Body of pancreas (tissue), 4 donors: ENCODE results near the gene ARAP1. TPM values are rescaled to one million over a fixed set of nuclear protein-coding genes. Genes with fewer than 3 reads are reported as not detected.

Source experiments
- ATAC-seq: fragments of 150-250 bp; one replicate; pipeline ENCODE4 v1.9.1; 2016
- DNase-seq, 4 donors: peaks; one replicate each; pipeline ENCODE4 v3.0.0-alpha.2; 2019
- H3K27ac ChIP-seq, 4 donors: fragments of 200-600 bp; sonication (generic); 1 replicate in 3 of 4; 2 replicates in 1 of 4; pipeline versions ENCODE4 v1.5.1 to v1.6.1; 2016 to 2019; ENCODE audit warnings: mild to moderate bottlenecking in 1 of 4, mixed read lengths in 1 of 4, moderate library complexity in 1 of 4
- H3K27me3 ChIP-seq, 2 donors: fragments of 200-600 bp; sonication (generic); one replicate each; pipeline ENCODE4 v1.6.0; 2016; ENCODE audit warnings: mild to moderate bottlenecking in 1 of 2
- H3K36me3 ChIP-seq, 2 donors: fragments of 200-600 bp; sonication (generic); replicated peaks in 1 of 2; 2 replicates each; pipeline ENCODE4 v1.5.1; 2016; ENCODE audit warnings: low read depth in 2 of 2; ENCODE audit not compliant: insufficient read depth in 1 of 2
- H3K4me1 ChIP-seq: fragments of 200-600 bp; sonication (generic); one replicate; pipeline ENCODE4 v1.6.0; 2016
- H3K4me3 ChIP-seq, 2 donors: fragments of 200-600 bp; sonication (generic); 1 replicate in 1 of 2; 2 replicates in 1 of 2; pipeline ENCODE4 v1.5.1; 2016 to 2019
- H3K9me3 ChIP-seq, 3 donors: fragments of 200-600 bp; sonication (generic); 1 replicate in 2 of 3; 2 replicates in 1 of 3; pipeline ENCODE4 v1.5.1; 2016
- POLR2A ChIP-seq, 3 donors: fragments of 450-650 bp; IDR thresholded peaks; one replicate each; pipeline ENCODE4 v1.6.1; 2016; ENCODE audit warnings: antibody characterized with exemption in 3 of 3, mild to moderate bottlenecking in 2 of 3
- WGBS, 2 donors: methylation state at CpG; one replicate each; pipeline ENCODE4 v1.1.5; 2017; 5-methylcytosine and 5-hydroxymethylcytosine counted together
- intact Hi-C: fragments of 100-400 bp; cut with DNase I; formaldehyde crosslinking; loops from one replicate; pipeline ENCODE4 v1.15.1; 2023
- total RNA-seq, 2 donors: library from RNA; depleted of rRNA; stranded (reverse); fragments of >200 nt; gene quantifications; one replicate each; pipeline ENCODE4 v1.1.0, GENCODE V29; 2016
- TF ChIP-seq, protein P1 (sequence below), 7 experiments: fragments of 450-650 bp in 4 of 7; fragments of 200-600 bp in 3 of 7; sonication (generic) in 3 of 7; IDR thresholded peaks; one replicate each; pipeline ENCODE4 v1.5.1; 2016 to 2019; ENCODE audit warnings: antibody characterized with exemption in 7 of 7

ARAP1 gene
- total RNA-seq, 2 donors from 2014 or later = 63.3 to 208 TPM

DNA sequence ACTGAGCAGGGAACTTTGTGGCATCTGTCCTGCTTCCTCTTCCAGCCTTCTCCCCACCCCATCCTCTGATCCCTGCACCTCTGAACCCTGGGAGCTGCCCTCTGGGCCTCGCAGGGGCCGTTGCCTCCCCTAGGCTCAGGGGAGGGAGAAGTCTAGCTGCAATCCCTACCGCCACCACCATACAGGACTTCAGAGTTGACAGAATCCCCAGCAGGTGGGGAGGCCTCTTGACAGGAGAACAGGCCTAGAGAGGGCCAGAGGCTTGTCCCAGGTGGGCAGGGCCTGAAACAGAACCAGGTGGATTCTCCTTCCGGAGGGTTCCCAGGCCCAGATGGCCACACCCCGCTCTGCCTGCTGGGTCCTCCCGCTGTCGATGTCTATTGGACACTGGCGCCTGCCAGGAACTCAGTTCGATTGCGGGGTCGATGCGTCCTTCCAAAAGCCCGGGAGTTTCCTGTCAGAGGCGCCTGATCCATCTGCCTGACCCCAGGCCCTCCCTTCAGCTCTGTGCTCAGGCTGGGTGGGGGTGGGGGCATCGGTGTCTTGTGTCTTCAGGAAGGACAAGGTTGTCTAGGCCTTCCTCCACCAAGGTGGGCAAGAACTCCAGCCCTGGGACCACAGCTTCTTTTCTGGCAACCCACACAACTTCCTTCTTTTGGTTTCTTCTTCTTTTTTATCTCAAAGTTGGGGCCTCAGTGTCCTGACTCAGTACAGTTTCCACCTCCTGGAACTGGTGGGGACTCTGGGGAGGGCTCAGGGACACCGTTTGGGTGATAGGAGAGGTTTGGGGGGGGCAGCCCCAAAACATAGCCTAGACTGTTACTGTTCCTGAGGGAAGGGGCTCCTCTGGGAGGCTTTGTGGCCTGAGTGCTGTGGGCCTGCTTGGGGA, 35.3 kb upstream of the ARAP1 start:
- peak; percentile 49 to 74 (median 60) for DNase-seq
- Histone ChIP-seq H3K27me3 (no peaks in the 10 kb centered on the region), H3K4me3 (no peak overlapping the region), H3K27ac (peak overlapping the region; percentile 41 to 74 (median 52)), H3K4me1 (peaks cover 26% of the 10 kb centered on the region), H3K9me3 (no peaks in the 10 kb centered on the region), H3K36me3 (no peaks in the 10 kb centered on the region)
- TF ChIP-seq POLR2A (IDR thresholded peaks at IDR 0.05) = peak; percentile 6 to 36 (median 20)
- TF ChIP-seq, protein P1, sequence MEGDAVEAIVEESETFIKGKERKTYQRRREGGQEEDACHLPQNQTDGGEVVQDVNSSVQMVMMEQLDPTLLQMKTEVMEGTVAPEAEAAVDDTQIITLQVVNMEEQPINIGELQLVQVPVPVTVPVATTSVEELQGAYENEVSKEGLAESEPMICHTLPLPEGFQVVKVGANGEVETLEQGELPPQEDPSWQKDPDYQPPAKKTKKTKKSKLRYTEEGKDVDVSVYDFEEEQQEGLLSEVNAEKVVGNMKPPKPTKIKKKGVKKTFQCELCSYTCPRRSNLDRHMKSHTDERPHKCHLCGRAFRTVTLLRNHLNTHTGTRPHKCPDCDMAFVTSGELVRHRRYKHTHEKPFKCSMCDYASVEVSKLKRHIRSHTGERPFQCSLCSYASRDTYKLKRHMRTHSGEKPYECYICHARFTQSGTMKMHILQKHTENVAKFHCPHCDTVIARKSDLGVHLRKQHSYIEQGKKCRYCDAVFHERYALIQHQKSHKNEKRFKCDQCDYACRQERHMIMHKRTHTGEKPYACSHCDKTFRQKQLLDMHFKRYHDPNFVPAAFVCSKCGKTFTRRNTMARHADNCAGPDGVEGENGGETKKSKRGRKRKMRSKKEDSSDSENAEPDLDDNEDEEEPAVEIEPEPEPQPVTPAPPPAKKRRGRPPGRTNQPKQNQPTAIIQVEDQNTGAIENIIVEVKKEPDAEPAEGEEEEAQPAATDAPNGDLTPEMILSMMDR (IDR thresholded peaks at IDR 0.05) = peak in 4 of 7 experiments; percentile 29 to 43 (median 34)
- intact Hi-C loops = loop anchor here (5.0 kb wide), 1 partner anchor 60 kb away; no protein-coding TSS in a partner anchor
- peak; percentile 74 for ATAC-seq
- WGBS, 2 donors = 41 to 63% methylated on average over 6 to 16 of the region's 16 CpGs

DNA sequence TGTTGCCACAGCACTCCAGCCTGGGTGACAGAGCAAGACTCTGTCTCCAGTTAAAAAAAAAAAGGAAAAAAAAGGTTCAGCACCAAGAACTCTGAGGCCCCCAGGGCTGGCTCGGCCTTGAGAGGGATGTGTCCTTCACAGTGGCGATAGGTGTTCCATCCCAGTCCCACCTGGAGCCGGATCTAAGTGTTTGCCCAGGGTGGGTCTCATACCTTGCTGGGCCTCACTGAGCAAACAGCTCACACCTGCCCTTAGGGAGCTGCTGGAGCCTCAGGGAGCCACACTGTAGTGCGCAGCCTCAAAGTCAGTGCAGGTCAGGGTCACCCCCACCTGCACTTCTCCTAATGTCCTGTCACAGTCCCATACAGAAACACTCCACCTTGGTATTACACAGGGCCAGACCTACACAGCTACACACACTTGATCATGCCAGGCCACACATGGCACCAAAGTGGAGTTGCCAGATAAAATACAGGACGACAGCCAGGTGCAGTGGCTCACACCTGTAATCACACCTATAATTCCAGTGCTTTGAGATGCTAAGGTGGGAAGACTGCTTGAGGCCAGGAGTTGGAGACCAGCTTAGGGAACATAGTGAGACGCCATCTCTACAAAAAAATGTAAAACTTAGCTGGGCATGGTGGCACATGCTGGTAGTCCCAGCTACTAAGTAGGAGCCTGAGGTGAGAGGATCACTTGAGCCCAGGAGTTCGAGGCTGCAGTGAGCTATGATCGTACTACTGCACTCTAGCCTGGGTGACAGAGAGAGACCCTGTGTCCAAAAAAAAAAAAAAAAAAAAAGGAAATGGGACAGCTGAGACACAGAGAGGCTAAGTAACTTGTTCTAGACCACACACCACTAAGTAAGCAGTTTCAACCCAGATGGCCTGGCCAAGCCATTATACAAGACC, 34.4 kb upstream of the ARAP1 start:
- ATAC-seq (no peak), DNase-seq (peak in 3 of 4 donors; percentile 48 to 79 (median 55))
- Histone ChIP-seq H3K4me1 (peaks cover 33% of the 10 kb centered on the region), H3K27me3 (no peaks in the 10 kb centered on the region), H3K9me3 (no peaks in the 10 kb centered on the region), H3K4me3 (no peak overlapping the region), H3K27ac (peak overlapping the region; percentile 41 to 74 (median 56)), H3K36me3 (no peaks in the 10 kb centered on the region)
- no peak for TF ChIP-seq POLR2A (IDR thresholded peaks at IDR 0.05)
- TF ChIP-seq, protein P1 (IDR thresholded peaks at IDR 0.05) = peak in 1 of 7 experiments; percentile 12
- intact Hi-C loops = loop anchor here (5.0 kb wide), 1 partner anchor 59 kb away; no protein-coding TSS in a partner anchor
- 41 to 57% methylated on average over 8 of the region's 8 CpGs for WGBS, 2 donors

DNA sequence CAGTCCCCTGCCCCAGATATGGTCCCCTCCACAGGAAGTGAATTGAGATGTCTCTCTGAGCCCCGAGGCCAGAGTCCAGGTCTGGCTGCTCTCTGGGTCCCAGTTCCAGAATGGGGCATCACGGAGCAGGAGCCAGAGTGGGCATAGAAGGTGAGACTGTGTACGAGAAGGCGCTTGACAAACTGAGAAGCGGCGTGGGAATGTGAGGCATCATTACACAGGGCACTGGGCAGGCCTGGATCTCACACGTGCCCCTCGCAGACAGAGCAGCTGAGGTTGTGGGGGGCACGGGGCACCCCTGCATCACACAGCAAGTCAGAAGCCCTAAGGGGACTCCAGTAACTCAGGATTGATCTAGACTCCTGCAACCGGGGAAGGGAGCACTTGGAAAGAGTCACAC, 32.5 kb upstream of the ARAP1 start:
- peaks cover 47% of the 10 kb centered on the region for H3K4me1 ChIP-seq
- no peaks in the 10 kb centered on the region for H3K9me3 ChIP-seq
- WGBS, 2 donors = 76 to 87% methylated on average over 10 of the region's 10 CpGs
- no peak for DNase-seq
- intact Hi-C loops = loop anchor here (5.0 kb wide), 1 partner anchor 57 kb away; no protein-coding TSS in a partner anchor
- no peak for ATAC-seq
- H3K4me3 ChIP-seq = no peak overlapping the region
- TF ChIP-seq, protein P1 (IDR thresholded peaks at IDR 0.05) = no peak
- TF ChIP-seq POLR2A (IDR thresholded peaks at IDR 0.05) = no peak
- no peak overlapping the region for H3K27ac ChIP-seq
- H3K36me3 ChIP-seq = no peaks in the 10 kb centered on the region
- no peaks in the 10 kb centered on the region for H3K27me3 ChIP-seq

DNA sequence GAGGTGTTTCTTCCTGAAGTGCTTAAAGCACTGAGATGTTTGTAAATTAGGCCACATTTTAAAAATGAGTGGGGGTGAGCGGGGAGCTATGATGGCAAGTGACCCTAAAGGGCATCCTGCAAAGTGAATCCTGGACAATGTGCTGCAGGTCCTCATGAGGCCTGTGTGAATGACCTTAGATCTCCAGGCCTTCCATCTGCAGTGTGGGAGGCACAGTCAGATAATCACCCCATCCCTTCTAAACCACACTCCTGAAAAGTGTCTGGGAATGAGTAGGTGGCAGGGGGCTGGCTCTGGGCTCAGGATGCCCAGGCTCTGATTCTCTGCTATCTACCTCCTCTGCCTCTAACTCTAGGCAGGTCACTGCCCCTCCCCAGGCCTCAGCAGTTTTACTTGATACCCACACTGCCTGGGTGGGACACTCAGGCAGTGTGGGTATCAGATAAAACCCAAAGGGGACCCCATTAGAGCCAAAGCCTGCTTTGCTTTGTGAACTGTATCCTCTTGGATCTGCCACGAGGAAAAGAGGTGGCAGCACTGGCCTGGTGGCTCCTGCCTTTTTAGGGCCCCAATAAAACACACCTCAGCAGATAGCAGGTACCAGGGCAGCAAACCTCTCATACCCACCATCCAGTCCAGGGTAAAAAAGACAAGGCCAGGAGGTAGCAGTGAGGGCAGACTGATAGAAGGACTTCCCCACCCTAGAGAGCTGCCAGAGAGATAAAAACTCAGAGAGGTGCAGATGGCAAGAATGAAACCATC, 31.1 kb upstream of the ARAP1 start:
- no peaks in the 10 kb centered on the region for H3K9me3 ChIP-seq
- WGBS, 2 donors = 82 to 97% methylated on average over 2 of the region's 2 CpGs
- peaks cover 61% of the 10 kb centered on the region for H3K4me1 ChIP-seq
- intact Hi-C loops = no loop called here
- DNase-seq = no peak
- no peaks in the 10 kb centered on the region for H3K36me3 ChIP-seq
- ATAC-seq = no peak
- TF ChIP-seq, protein P1 (IDR thresholded peaks at IDR 0.05) = no peak
- TF ChIP-seq POLR2A (IDR thresholded peaks at IDR 0.05) = no peak
- no peak overlapping the region for H3K4me3 ChIP-seq
- no peak overlapping the region for H3K27ac ChIP-seq
- no peaks in the 10 kb centered on the region for H3K27me3 ChIP-seq
